A204.1 (cell line): ENCODE measurements around the gene NFIL3.
A peak's percentile ranks its signal among the peaks of the same experiment; 100 is the strongest.
"Not testable (repeated sequence)": the region's sequence is repeated elsewhere in the genome, so short reads cannot be mapped to it uniquely, and the experiment has no call there.

Experiments
- FAIRE-seq: peaks from 2 replicates; lab custom pipeline; 2012; peaks lifted over from hg19 to GRCh38; lab: Jason Lieb, UNC

Gene NFIL3

GRCh38 chr9:91395106-91395552, 28.5 kb downstream of the NFIL3 start:
- no peak for FAIRE-seq

GRCh38 chr9:91393826-91394225, 29.8 kb downstream of the NFIL3 start:
- FAIRE-seq, result no peak

GRCh38 chr9:91392435-91392834, 31.2 kb downstream of the NFIL3 start:
- FAIRE-seq, result no peak

- no peak for FAIRE-seq
Observed at GRCh38 chr9:91391818-91392217, 31.8 kb downstream of the NFIL3 start.

GRCh38 chr9:91391412-91391811, 32.2 kb downstream of the NFIL3 start:
- FAIRE-seq, result no peak

- not testable (repeated sequence) for FAIRE-seq
Observed at GRCh38 chr9:91389686-91390085, 33.9 kb downstream of the NFIL3 start.

GRCh38 chr9:91386765-91387164, 36.9 kb downstream of the NFIL3 start:
- no peak for FAIRE-seq

- no peak for FAIRE-seq
Observed at GRCh38 chr9:91384954-91385353, 38.7 kb downstream of the NFIL3 start.

GRCh38 chr9:91383577-91383976, 40.1 kb downstream of the NFIL3 start:
- FAIRE-seq, result peak; percentile 68

GRCh38 chr9:91382298-91382697, 41.3 kb downstream of the NFIL3 start:
- no peak for FAIRE-seq

GRCh38 chr9:91379426-91379825, 44.2 kb downstream of the NFIL3 start:
- no peak for FAIRE-seq

GRCh38 chr9:91378695-91379127, 44.9 kb downstream of the NFIL3 start:
- FAIRE-seq, result no peak

- FAIRE-seq, result not testable (repeated sequence)
Observed at GRCh38 chr9:91378054-91378453, 45.6 kb downstream of the NFIL3 start.

- no peak for FAIRE-seq
Observed at GRCh38 chr9:91376239-91376638, 47.4 kb downstream of the NFIL3 start.

- FAIRE-seq, result no peak
Observed at GRCh38 chr9:91374939-91375338, 48.7 kb downstream of the NFIL3 start.

GRCh38 chr9:91371894-91372293, 51.7 kb downstream of the NFIL3 start:
- FAIRE-seq, result no peak

GRCh38 chr9:91370006-91370405, 53.6 kb downstream of the NFIL3 start:
- not testable (repeated sequence) for FAIRE-seq

GRCh38 chr9:91364702-91365101, 58.9 kb downstream of the NFIL3 start:
- no peak for FAIRE-seq

- no peak for FAIRE-seq
Observed at GRCh38 chr9:91364005-91364404, 59.6 kb downstream of the NFIL3 start.

GRCh38 chr9:91362051-91362611, 61.5 kb downstream of the NFIL3 start:
- no peak for FAIRE-seq

- no peak for FAIRE-seq
Observed at GRCh38 chr9:91361291-91362050, 62.2 kb downstream of the NFIL3 start, which contains the start of gene AUH. Gene AUH, minus strand, starts transcription at chr9:91361918. Its CDS starts 29 bp downstream, at chr9:91361889.

- no peak for FAIRE-seq
Observed at GRCh38 chr9:91360551-91361290, 62.9 kb downstream of the NFIL3 start.
